Measurements from ENCODE around the gene LAMB4.

The LAMB4 gene

DNA sequence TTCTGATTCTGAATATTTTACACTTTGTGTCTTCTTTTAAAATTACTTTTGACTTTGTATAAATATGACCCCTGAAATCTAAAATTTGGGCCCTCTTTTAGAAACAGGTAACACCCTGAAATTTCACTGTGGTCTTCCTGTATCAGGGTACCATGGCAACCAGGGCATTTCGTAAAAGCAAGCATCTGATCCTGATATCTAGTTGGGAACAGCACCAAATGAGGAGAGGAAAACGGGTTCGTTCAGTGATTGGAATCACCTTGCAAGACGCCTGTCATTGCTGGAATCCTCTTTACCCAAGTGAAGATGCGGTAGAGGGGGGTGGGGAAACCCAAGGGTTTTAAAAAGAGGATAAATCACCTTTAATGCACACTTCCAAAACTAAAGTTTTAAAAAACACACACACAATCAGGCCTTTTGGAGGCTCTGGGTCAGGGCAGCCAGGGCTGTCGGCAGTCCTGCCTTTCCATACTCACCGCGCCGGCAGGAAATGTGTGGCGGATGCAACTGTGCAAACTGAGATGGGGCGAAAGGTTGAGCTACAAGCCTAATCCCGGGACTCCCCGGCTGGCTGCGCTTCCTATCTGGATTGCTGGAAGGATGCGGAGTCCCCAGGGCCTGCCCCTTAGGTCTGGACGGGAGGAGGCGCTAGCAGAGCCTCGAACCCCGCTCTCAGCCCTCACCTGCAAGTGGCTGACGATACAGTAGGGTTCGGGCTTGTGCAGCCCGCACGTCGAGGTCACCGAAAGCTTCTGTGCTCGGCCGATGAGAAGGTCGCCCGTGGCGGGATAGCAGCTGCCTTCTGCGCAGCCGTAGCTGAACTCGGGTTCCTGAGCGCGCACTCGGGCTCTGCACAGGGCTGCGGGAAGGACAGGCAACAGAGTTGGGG is 129.0 kb downstream of the LAMB4 start:
- in situ Hi-C loops (cut with MboI; ENCODE audit: low sequenced_read_pairs) = no loop called here

- in situ Hi-C loops (cut with MboI; ENCODE audit: low sequenced_read_pairs) = no loop called here
Observed at GRCh38 chr7:107999779-108000560, 130.2 kb downstream of the LAMB4 start.

DNA sequence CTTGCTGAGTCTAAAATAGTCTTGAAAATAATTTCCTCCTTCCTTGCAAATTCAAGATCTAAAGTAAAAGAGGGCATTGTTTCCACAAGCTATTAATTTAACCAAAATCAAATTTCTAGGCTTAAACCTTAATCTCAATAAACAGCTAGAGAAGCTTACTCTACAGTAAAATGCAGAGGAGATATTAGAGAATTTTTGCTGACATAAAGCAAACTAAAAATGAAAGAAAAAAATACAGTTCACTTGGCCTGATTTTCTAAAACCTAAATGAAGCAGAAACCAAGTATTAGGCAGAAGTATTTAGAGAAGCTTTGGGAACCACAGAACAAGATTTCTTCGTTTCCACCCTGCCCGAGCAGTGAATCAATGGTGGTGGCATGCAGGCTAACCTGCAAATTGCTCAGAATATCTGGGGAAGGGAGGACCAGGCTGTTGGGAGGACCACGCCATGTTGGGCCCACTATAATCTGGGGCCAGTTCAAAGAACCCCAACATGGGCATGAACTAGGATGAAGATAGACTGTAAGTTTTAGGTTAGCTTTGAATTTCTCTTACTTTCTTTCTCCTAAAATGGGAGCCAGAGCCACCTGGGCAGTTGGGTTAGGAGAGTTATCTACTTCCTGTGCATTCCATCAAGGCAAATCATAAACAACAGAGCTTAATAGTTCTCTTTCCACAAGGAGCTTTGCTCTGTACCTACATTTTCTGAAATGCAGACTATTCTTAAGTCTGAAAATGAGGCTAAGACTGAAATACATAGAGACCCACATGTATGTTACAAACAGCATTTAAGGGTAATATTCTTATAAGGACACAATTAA is 131.3 kb downstream of the LAMB4 start:
- in situ Hi-C loops (cut with MboI; ENCODE audit: low sequenced_read_pairs) = no loop called here

DNA sequence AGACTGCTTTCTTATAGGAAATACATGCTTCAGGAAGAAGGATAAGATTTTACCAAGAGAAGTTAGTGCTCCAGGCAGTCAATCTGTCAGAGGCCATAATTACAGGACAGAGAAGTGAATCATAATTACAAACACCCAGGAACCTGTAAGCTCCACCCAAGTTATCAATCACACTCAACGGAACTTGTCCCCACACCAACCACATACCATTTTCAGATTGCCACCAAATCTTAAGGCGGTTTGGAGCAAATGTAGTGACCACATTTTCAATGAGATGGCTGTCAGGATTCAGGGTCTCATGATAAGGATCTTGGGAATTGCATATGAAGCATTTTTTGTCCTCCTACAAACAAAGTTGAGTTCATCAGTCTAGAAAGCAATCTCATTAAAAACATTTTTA is 132.0 kb downstream of the LAMB4 start:
- in situ Hi-C loops (cut with MboI; ENCODE audit: low sequenced_read_pairs) = no loop called here

- in situ Hi-C loops (cut with MboI; ENCODE audit: low sequenced_read_pairs) = no loop called here
Observed at GRCh38 chr7:107996072-107996882, 133.9 kb downstream of the LAMB4 start.

DNA sequence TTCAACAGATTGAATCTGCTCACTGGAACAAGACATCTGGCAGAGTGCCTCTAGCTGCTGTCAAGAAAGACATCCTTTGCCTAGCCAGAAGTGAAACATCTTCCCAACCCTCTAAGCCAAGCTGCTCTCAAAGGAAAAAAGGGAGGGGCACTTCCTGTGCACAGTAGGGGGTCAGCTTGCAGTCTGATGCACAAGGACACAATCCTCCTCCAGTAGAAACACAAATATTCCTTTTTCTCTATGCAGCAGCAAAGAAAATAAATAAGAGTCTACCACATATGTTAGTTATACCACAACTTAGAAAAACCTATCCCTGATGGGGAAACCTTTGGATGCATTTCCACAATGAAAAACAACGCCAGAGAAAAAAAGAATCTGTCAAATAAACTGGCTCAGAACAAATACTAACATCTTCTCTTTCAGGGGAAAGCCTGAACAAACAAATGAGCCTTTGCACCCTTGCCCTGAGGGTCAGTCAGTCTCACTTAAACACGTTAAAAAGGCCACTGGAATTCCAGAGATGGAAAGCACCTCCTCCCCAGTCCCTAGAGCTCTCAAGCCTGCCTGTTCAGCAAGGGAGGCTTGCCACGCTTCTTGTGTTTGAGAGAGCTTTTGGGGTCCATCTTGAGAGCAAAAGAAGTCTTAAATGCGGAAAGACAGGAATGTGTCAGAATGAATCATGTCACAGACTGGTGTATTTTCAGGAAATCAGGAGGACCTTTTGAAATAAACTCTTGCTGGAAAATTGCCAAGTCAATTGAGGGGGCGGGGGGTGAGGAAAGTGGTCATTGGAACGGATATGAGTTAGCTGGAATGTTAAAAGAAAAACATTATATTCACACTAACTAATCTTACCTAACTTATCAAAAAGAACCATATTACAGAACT is 134.7 kb downstream of the LAMB4 start:
- in situ Hi-C loops (cut with MboI; ENCODE audit: low sequenced_read_pairs) = no loop called here

DNA sequence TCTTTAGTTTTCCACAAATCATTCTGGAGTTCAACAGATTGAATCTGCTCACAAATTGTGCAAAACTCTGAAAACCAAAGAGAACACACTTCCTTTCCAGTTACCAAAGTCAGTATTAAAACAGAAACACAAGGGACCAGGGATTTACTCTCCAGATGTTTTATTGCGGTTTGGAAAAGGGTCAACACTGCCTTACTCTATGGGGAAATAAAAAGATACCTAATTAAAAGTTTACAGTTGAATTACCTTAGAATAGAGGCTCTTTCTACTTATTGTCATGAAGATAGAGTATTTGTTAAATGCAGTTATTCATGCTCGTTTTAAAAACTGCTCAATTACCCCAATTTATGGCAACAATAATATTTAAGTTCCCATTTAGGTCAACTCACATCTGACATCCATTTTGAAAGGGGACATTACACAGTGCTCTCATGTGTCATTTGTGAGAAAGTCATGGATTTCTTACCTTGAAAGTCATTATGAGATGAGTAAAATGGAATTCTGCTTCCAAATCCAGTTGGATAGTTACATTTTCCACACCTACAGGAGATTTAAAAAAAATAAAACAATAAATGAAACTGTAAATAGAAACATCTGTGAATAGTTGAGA is 135.6 kb downstream of the LAMB4 start:
- in situ Hi-C loops (cut with MboI; ENCODE audit: low sequenced_read_pairs) = no loop called here

GRCh38 chr7:107993891-107994291 is 136.3 kb downstream of the LAMB4 start:
- in situ Hi-C loops (cut with MboI; ENCODE audit: low sequenced_read_pairs) = no loop called here

- in situ Hi-C loops (cut with MboI; ENCODE audit: low sequenced_read_pairs) = no loop called here
Observed at GRCh38 chr7:107989618-107990373, 140.4 kb downstream of the LAMB4 start.

DNA sequence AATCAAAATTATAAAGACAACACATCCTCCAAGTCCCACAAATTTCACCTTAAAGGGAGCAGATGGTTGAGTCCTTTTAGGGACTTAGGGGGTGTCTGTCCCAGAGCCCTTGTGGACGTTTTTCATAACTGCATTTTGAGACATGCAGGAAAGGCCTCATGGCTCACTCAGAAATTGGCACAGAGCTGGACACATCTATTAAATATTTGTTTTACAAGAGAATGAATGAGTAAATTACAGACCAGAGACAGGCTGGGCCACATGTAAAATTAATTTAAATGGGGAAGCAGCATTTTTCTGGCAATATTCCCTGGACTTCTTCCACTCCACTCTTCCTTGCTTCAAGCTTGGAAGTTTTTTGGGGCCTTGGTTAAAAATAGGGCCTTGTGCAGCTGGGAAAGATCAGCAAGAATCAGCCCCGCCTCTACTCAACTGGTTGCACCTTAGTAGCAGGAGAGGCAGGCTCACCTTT is 147.2 kb downstream of the LAMB4 start:
- in situ Hi-C loops (cut with MboI; ENCODE audit: low sequenced_read_pairs) = no loop called here

GRCh38 chr7:107982042-107982840 is 147.9 kb downstream of the LAMB4 start:
- in situ Hi-C loops (cut with MboI; ENCODE audit: low sequenced_read_pairs) = no loop called here

DNA sequence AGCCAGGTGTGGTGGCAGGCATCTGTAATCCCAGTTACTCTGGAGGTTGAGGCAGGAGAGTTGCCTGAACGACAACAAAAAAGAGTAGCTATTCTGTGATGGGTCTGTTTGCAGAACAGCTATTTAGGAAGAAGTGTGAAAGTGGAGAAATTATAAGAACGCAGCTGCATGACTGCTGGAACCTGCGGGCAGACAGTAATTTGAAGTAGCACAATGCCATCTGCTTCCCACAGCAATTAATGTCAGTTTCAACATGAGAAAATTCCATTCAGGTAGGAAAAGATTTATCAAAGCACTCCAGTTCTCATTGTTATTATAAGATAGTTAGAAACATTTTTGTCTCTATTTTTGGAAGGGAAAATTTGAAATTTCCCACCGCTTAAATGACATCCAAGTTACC is 148.7 kb downstream of the LAMB4 start:
- in situ Hi-C loops (cut with MboI; ENCODE audit: low sequenced_read_pairs) = no loop called here

DNA sequence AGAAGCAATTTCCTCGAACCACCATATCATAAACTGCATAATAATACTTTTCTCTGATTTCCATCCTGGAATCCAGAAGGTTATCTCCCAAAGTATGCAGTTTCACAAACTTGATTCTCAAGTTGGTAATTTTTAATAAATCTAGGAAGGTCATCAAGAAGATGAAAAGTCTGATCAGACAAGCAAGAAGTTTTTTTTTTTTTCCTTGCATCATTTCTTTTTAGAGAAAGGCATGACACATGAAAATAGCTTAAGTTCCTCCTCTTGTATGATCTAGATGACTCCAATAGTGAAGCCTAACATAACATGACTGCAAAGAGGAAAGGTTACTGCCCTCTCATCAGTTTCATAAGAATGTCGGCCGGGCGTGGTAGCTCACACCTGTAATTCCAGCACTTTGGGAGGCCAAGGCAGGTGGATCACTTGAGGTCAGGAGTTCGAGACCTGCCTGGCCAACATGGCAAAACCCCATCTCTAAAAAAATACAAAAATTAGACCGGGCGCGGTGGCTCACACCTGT is 149.4 kb downstream of the LAMB4 start:
- in situ Hi-C loops (cut with MboI; ENCODE audit: low sequenced_read_pairs) = no loop called here

DNA sequence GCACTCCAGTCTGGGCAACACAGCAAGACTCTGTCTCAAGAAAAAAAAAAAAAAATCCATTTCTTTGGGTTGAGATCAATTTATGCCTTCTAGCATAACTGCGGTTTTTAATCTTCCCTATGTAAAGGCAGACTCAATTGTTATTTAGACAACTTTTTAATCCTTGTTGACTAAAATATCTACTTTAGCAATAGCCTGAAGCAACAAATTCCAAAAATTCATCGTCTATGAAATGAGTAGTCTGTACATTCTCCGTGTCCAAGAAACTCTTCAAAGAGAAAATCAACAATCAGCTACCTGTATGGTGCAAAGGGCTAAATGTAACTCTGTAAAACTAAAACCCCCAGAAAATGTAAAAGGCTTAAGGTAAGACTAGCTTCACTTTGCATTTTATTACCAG is 150.0 kb downstream of the LAMB4 start:
- in situ Hi-C loops (cut with MboI; ENCODE audit: low sequenced_read_pairs) = no loop called here

GRCh38 chr7:107978815-107979408 is 151.2 kb downstream of the LAMB4 start:
- in situ Hi-C loops (cut with MboI; ENCODE audit: low sequenced_read_pairs) = no loop called here

GRCh38 chr7:107977048-107977447 is 153.1 kb downstream of the LAMB4 start:
- in situ Hi-C loops (cut with MboI; ENCODE audit: low sequenced_read_pairs) = no loop called here

- in situ Hi-C loops (cut with MboI; ENCODE audit: low sequenced_read_pairs) = no loop called here
Observed at GRCh38 chr7:107976620-107977019, 153.5 kb downstream of the LAMB4 start.
